KBM-7 (cell line): ENCODE measurements around the gene GPR107.
A peak's percentile ranks its signal among the peaks of the same experiment; 100 is the strongest.

Source experiments
- DNase-seq: peaks from one replicate; pipeline ENCODE4 v3.0.0-alpha.2; 2015
- in situ Hi-C: fragments of 300-500 bp; cut with MboI; formaldehyde crosslinking; loops from 2 replicates; pipeline ENCODE4 v1.14.3; 2020; ENCODE audit warnings: low sequenced_read_pairs, low pct_unique_long_range_greater_than_20kb, mixed read lengths

The GPR107 gene

DNA sequence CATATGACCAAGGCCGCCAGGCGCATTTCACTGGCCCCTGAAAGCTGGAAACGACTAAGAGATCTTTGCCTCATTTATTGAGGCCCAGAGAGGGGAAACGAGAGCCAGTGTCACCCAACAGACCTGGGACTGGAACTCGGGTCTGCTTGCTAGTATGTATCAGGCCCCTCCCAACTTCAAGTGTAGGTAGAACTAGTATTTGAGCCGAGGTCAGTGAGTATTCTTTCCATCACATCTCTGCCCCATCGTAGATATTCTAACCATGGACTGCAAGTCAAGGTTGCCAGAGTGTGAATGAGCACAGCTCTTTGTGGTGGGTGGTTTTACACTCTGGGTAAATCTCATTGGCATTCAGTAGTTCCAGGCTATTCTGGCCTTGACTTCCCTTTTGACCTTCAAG lies 42.2 kb downstream of the GPR107 start:
- in situ Hi-C loops: no loop called here
- no peak for DNase-seq

- in situ Hi-C loops: no loop called here
- no peak for DNase-seq
Measured at GRCh38 chr9:130100681-130101080, 47.0 kb downstream of the GPR107 start.

DNA sequence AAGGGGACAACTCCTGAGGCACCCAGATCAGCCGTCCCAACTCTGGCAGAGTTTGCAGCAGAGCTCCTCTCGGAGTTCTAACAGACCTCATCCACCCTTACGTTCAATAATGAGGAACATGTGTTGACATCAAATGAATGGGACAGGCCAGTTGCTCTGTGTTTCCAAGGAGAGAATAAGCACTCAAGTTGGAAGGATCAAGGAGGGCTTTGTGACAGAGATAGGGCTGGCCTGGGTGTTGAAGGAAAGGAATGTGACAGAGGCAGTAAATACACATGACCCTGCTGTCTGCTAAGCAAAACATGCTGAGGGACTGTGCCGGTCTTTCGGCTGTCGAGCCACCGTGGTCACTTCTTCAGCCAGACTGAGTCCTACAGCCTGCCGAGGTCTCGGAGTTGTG lies 48.2 kb downstream of the GPR107 start:
- in situ Hi-C loops: no loop called here
- DNase-seq: no peak

- in situ Hi-C loops: no loop called here
- peak; percentile 74 for DNase-seq
Measured at GRCh38 chr9:130104491-130105193, 50.9 kb downstream of the GPR107 start.

GRCh38 chr9:130106860-130107233 lies 53.1 kb downstream of the GPR107 start:
- in situ Hi-C loops: no loop called here
- no peak for DNase-seq

DNA sequence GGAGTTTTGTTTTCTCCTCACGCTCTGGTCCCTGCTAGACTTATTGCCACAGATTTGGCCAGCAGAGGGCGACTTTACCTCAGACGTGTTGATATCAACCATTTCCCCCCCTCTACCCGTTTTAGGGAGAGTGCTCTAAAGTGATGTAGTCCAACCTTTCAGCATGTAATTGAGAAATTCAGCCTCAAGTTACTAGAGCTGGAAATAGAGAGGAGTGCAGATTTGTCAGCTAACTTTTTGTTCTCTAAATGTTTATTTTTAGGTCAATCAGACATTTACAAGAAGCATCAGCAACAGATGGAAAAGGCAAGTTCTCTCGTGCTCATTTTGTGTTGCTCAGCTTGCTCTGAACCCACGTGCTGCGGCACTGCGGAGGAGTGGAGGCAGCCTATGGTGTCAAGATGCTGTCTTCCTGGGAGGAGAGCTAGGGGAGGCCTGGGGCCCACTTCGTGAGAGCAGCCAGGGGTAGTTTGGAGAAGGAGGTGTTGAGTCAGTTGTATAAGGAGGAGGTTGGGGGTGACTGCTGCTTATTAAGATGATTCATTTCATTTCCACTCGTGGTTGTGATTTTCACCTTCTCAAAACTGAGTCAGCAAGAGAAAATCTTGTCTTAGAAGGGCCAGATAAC lies 53.6 kb downstream of the GPR107 start:
- in situ Hi-C loops: no loop called here
- peak; percentile 77 for DNase-seq

DNA sequence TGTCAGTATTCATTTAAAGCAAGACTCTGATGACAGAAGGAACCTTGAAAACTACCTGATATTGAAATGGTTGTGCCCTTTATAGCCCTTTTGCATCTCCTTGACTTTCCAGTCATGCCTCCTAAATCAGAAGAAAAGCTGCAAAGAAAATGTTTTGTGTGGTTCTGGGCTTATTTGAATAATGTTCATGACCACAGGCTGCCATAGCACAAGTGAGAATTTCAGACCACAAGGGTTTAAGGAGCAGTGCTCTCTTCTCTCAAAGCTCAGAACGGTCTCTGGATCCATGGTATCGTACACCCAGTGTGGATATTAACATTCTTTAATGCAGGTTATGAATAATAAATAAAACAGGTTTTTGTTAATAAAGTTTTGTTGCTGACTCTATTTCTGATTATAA lies 54.2 kb downstream of the GPR107 start:
- DNase-seq: no peak
- in situ Hi-C loops: no loop called here

DNA sequence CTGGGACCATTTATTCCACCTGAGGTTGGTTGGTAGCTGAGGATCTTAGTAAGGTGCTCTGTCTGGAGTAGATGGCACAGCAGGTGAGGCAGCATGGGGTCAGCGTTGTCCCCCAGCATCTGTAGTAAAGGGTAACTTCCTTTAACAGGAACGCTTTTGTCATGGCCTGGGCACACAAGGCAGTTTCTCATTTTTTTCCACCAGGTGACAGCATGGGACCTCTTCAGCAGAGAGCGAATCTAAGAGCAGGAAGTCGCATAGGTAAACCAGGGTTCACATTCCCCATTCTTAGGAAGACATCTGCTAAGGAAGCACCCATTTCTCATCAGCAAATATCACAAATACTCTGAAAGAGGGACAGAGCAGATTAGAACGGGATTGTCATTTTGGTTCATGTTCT lies 56.5 kb downstream of the GPR107 start:
- in situ Hi-C loops: no loop called here
- no peak for DNase-seq

DNA sequence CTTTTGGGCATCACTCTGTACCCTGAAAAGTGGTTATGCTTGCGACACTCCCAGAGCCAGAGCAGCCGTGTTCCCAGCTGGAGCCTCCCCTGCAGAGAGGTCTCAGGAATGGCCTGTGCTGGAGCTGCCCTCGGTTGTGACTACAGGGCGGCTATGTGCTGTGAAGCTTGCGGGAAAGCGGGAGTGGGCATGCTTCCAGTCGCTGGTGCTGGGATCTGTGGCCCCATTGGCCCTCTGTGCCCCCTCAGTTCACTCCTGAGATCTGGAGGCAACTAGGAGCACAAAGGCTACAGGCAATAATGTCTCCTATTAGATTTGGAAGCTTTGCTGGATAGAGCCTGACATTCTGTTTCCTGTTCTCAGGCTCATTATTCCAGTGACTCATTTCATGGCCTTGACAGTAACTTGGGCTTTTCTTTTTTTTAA lies 56.9 kb downstream of the GPR107 start:
- in situ Hi-C loops: no loop called here
- no peak for DNase-seq

DNA sequence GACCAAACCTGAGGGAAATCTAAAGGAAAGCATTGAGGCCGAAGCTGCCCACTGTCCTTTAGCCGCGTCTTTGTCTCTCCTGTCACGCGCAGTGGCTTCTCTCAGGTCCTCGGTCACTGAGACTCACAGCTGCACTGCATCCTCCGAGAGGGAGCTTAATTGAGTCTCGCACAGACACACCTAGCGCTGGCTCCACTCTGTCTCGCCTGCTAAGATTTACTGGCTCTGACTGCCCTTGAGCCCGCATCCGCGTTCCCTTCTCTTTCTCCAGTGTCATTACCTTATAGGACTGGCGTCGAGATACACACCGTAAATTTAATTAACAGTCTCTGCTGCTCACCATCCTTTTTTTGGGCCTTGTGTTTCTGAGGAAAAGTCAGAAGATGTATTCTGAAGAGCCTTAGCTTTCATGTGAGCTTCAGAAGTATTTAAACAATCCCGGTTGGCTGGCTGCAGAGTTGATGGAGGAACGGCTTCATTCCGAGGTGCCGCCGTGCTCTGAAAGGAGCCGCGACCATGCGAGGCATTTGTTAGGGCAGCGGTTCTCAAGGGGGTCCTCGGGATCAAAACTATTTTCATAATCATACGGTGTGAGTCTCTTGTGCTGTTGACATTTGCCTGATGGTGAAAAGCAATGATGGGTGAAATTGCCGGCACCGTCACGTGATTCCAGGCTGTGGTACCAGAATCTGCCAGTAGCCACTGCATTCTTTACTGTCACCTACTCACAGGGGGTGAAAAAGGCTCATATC lies 58.3 kb downstream of the GPR107 start:
- no peak for DNase-seq
- in situ Hi-C loops: no loop called here

- no peak for DNase-seq
- in situ Hi-C loops: no loop called here
Measured at GRCh38 chr9:130112538-130113151, 58.9 kb downstream of the GPR107 start.

GRCh38 chr9:130114741-130115140 lies 61.0 kb downstream of the GPR107 start:
- DNase-seq: no peak
- in situ Hi-C loops: no loop called here

DNA sequence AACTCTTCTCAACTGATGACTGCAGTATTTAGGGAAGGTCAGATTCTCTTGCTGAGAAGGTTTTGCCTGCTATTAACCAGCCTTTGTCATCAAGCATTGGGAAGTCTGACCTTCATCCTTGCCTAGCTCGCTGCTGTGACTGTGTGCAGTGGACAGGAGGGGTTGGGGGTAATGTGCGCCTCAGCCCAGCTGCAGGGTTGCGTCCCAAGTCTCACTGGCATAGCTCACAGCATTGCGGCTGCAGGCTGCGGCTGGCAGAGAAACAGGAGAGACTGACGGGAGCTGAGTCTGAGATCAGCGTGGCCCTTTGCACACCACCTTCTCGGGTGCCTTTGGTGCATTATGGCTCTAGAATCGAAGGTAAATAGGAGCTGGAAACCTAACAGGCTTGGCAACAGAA lies 62.6 kb downstream of the GPR107 start:
- in situ Hi-C loops: no loop called here
- no peak for DNase-seq

GRCh38 chr9:130117376-130117775 lies 63.7 kb downstream of the GPR107 start:
- DNase-seq: no peak
- in situ Hi-C loops: no loop called here

DNA sequence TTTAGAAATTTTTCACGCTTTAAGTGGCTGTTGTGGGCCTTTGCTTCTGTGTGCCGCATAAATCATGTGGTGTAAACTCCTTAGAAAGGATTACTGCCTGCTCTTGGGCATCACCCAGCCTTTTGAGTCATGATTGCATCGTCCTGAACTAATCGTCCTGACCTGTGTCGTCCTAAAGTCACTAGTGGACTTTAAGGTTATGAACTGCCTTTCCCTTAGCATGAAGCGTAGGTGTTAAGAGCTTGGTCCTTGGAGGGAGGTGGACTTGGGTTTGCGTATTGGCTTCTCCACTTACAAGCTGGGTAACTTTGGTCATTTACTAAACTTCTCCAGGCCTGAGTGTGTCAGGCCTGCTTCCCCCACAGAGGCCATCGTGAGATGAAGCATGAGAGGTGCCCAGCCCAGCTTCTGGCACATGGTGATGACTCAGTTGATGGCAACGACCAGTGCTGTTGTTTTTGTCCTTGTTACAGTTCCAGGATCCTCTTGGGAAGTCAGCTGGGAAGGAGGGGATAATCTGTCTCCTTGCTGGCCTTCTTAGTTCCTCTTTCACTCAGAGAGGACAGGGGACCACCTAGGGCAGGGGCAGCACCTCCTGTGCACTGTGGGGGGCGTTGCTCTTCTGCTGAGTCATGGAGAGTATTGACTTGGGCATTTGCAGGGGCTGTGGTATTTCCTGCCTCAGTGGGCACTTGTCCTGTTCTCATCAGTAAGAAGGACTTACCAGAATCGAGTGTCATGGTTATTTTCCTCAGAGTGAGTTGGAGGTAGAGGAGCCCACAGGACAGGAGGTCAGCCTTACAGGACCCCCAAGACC lies 64.3 kb downstream of the GPR107 start:
- in situ Hi-C loops: no loop called here
- DNase-seq: peak; percentile 26

DNA sequence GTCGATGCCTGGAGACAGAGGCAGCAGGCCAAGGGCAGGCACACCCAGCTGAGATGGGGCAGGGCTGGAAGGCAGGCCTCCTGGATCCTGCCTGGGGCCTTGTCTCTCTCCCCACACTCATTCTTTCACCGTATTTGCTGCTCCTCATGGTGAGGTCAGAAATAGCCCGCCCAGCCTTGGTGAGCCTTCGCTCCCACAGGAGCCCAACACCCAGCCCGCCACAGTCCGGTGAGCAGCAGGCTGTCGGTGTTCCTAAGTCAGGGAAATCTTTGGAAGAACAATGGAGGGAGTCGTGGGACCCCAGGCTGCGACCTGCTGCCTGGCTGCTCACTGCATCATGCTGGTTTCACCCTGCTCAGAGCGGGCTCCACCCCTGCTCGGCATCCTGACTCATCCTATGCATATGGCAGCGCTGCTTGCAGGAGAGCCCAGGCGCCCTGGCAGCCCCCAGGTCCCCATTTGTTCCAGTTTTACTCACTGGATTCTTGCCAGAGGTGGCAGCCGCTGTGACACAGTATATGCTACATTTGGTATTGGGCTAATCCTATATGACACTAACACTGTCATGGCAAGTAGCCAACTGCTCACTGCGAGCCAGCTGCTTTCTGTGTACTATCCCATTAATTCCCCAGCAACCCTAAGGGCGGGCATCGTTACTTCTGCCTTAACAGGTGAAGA lies 65.3 kb downstream of the GPR107 start:
- in situ Hi-C loops: no loop called here
- DNase-seq: no peak

DNA sequence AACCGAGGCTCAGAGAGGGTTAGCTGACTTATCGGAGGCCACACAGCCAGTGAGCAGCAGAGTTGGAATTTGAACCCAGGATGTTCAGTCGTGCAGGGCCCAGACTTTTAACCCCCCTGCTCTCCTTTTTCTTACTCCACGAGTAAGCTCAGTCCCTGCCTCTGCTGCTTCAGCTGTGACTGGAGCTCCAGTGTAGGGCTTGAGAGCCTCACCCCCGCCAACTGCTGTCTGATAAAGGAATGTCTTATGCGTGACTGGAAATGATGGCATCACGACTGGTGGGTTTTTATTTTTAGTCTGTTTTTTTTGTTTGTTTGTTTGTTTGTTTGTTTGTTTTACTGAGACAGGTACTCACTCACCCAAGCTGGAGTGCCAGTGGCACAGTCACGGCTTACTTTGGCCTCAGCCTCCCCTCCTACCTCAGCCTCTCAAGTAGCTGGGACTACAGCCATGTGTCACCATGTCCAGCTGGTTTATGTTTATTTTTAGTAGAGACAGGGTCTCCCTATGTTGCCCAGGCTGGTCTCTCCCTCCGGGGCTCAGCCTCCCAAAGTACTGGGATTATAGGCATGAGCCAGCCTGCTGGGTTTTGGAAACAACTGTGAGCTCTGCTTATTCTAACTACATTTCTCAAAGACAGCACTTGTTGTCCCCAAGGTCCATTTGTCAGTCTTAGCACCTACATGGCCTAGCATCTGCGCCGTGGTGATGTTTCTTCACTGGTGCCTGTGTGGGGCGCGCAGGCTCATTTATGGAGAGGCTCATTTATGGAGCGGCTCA lies 66.0 kb downstream of the GPR107 start:
- no peak for DNase-seq
- in situ Hi-C loops: no loop called here

GRCh38 chr9:130120299-130120587 lies 66.5 kb downstream of the GPR107 start:
- in situ Hi-C loops: no loop called here
- DNase-seq: no peak
